ENCODE results near the gene IL4R. TPM values are rescaled to one million over a fixed set of nuclear protein-coding genes. Genes with fewer than 3 reads are reported as not detected.
A peak's percentile ranks its signal among the peaks of the same experiment; 100 is the strongest.

The IL4R gene
- total and polyA plus RNA-seq, 4 donors: 15.5 to 61.9 (median 29.9) TPM

DNA sequence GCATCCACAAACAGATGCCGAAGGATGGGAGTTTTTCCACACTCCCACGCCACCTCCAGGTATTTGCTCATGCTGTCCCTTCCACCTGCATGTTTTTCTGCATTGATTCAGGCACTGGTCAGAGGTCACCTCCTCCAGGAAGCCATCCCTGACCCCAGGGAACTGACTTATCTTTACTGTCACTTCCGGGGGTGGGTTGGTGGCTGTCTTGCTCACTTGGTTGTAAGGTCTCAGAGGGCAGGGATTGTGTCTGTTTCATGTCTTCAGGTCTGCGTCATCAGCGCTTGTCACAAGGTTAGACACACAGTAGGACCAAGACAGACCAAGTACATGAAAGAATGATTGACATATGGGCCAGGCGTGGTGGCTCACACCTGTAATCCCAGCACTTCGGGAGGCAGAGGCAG lies 1.9 kb upstream of the IL4R start:
- 72% methylated on average over 7 of the region's 7 CpGs for WGBS
- Histone ChIP-seq H3K9ac (ENCODE audit: low read depth in 1 of 2, low read length in 2 of 2) (no peak overlapping the region), H3K27ac (ENCODE audit: low read depth in 1 of 2, low read length in 2 of 2) (no peak overlapping the region), H3K4me3 (ENCODE audit: low read depth in 1 of 3, low read length in 3 of 3) (no peak overlapping the region), H3K9me3 (ENCODE audit: control insufficient read depth in 4 of 4, low read length in 3 of 4) (no peaks in the 10 kb centered on the region), H3K36me3 (ENCODE audit: control insufficient read depth in 4 of 4, insufficient read depth in 3 of 4, low read depth in 1 of 4, low read length in 3 of 4) (no peaks in the 10 kb centered on the region), H3K4me1 (ENCODE audit: control insufficient read depth in 4 of 4, insufficient read depth in 4 of 4, low read length in 3 of 4) (peaks cover 9 to 30% (median 25%) of the 10 kb centered on the region in 4 donors), H3K27me3 (ENCODE audit: control insufficient read depth in 4 of 4, insufficient read depth in 4 of 4, low read length in 3 of 4) (no peaks in the 10 kb centered on the region)
- no peak for DNase-seq (ENCODE audit: low spot score)
- TF ChIP-seq NR2F2 (IDR thresholded peaks at IDR 0.05) (peak; percentile 19), FOXA1 (IDR thresholded peaks at IDR 0.05) (no peak), HNF4G (IDR thresholded peaks at IDR 0.05) (no peak), JUND (IDR thresholded peaks at IDR 0.05) (no peak), RXRA (IDR thresholded peaks at IDR 0.05) (no peak)
- TF ChIP-seq, protein P1, sequence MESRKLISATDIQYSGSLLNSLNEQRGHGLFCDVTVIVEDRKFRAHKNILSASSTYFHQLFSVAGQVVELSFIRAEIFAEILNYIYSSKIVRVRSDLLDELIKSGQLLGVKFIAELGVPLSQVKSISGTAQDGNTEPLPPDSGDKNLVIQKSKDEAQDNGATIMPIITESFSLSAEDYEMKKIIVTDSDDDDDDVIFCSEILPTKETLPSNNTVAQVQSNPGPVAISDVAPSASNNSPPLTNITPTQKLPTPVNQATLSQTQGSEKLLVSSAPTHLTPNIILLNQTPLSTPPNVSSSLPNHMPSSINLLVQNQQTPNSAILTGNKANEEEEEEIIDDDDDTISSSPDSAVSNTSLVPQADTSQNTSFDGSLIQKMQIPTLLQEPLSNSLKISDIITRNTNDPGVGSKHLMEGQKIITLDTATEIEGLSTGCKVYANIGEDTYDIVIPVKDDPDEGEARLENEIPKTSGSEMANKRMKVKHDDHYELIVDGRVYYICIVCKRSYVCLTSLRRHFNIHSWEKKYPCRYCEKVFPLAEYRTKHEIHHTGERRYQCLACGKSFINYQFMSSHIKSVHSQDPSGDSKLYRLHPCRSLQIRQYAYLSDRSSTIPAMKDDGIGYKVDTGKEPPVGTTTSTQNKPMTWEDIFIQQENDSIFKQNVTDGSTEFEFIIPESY (IDR thresholded peaks at IDR 0.05): no peak
- TF ChIP-seq, protein P2, sequence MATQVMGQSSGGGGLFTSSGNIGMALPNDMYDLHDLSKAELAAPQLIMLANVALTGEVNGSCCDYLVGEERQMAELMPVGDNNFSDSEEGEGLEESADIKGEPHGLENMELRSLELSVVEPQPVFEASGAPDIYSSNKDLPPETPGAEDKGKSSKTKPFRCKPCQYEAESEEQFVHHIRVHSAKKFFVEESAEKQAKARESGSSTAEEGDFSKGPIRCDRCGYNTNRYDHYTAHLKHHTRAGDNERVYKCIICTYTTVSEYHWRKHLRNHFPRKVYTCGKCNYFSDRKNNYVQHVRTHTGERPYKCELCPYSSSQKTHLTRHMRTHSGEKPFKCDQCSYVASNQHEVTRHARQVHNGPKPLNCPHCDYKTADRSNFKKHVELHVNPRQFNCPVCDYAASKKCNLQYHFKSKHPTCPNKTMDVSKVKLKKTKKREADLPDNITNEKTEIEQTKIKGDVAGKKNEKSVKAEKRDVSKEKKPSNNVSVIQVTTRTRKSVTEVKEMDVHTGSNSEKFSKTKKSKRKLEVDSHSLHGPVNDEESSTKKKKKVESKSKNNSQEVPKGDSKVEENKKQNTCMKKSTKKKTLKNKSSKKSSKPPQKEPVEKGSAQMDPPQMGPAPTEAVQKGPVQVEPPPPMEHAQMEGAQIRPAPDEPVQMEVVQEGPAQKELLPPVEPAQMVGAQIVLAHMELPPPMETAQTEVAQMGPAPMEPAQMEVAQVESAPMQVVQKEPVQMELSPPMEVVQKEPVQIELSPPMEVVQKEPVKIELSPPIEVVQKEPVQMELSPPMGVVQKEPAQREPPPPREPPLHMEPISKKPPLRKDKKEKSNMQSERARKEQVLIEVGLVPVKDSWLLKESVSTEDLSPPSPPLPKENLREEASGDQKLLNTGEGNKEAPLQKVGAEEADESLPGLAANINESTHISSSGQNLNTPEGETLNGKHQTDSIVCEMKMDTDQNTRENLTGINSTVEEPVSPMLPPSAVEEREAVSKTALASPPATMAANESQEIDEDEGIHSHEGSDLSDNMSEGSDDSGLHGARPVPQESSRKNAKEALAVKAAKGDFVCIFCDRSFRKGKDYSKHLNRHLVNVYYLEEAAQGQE (IDR thresholded peaks at IDR 0.05): no peak

DNA sequence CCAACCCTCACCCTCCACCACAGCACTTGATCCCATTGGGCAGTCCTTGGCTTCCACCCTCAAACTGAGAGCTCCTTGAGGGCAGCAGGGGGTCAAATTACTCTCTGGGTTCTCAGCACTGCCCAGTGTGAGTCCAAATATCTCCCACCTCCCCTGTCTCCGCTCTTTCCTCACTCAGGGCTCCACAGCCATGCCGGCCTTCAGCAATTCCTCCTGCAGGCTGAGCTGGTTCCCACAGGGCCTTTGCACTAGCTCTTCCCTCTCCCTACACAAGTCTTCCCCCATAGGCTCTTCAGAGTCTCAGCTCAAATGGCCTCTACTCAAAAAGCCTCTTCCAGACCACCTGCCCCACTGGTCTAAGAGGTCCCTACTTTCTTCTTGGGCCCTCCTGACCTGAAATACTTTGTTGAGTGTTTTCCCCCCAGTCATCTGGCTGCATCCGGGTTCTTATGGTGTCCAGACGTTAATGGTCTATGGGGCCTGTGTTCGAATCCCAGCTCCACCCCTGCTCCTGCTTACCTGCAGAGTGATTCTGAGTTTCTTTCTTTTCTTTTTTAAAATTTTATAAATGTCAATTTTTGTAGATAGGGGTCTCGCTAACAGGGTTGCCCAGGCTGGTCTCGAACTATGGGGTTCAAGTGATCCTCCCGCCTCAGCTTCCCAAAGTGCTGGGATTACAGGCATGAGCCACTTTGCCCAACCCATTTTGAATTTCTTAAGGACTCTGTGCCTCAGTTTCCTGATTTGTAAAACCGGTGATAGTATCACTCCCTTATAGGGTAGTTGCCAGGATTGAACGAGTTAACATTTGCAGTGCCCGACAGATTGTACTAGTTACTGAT lies 973 bp upstream of the IL4R start:
- TF ChIP-seq, protein P3, sequence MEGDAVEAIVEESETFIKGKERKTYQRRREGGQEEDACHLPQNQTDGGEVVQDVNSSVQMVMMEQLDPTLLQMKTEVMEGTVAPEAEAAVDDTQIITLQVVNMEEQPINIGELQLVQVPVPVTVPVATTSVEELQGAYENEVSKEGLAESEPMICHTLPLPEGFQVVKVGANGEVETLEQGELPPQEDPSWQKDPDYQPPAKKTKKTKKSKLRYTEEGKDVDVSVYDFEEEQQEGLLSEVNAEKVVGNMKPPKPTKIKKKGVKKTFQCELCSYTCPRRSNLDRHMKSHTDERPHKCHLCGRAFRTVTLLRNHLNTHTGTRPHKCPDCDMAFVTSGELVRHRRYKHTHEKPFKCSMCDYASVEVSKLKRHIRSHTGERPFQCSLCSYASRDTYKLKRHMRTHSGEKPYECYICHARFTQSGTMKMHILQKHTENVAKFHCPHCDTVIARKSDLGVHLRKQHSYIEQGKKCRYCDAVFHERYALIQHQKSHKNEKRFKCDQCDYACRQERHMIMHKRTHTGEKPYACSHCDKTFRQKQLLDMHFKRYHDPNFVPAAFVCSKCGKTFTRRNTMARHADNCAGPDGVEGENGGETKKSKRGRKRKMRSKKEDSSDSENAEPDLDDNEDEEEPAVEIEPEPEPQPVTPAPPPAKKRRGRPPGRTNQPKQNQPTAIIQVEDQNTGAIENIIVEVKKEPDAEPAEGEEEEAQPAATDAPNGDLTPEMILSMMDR (IDR thresholded peaks at IDR 0.05; ENCODE audit: low read depth, low read length, missing input control): no peak
- TF ChIP-seq, protein P1 (IDR thresholded peaks at IDR 0.05): no peak
- no peak for TF ChIP-seq FOXA1 (IDR thresholded peaks at IDR 0.05)
- no peak for TF ChIP-seq JUND (IDR thresholded peaks at IDR 0.05)
- no peak for TF ChIP-seq HNF4G (IDR thresholded peaks at IDR 0.05)
- no peak for TF ChIP-seq HNF4A (conservative IDR thresholded peaks at IDR 0.05)
- no peak for TF ChIP-seq EGR1 (IDR thresholded peaks at IDR 0.05; ENCODE audit: low read depth in 2 of 2)
- no peak for TF ChIP-seq YY1 (IDR thresholded peaks at IDR 0.05)
- no peak for TF ChIP-seq NR2F2 (IDR thresholded peaks at IDR 0.05)
- TF ChIP-seq RXRA (IDR thresholded peaks at IDR 0.05): no peak
- no peak for TF ChIP-seq GABPA (IDR thresholded peaks at IDR 0.05 in 1 of 2, conservative IDR thresholded peaks at IDR 0.05 in 1 of 2)
- no peak for TF ChIP-seq FOXA2 (IDR thresholded peaks at IDR 0.05)
- TF ChIP-seq SP1 (IDR thresholded peaks at IDR 0.05): no peak
- TF ChIP-seq TAF1 (conservative IDR thresholded peaks at IDR 0.05): no peak
- no peaks in the 10 kb centered on the region for H3K27me3 ChIP-seq (ENCODE audit: control insufficient read depth in 4 of 4, insufficient read depth in 4 of 4, low read length in 3 of 4)
- peak overlapping the region; percentile 30 to 89 for H3K9ac ChIP-seq (ENCODE audit: low read depth in 1 of 2, low read length in 2 of 2)
- H3K4me1 ChIP-seq (ENCODE audit: control insufficient read depth in 4 of 4, insufficient read depth in 4 of 4, low read length in 3 of 4): peaks cover 11 to 39% (median 34%) of the 10 kb centered on the region in 4 donors
- WGBS: 66% methylated on average over 11 of the region's 11 CpGs
- peaks cover 0 to 6% (median 0%) of the 10 kb centered on the region in 4 donors for H3K36me3 ChIP-seq (ENCODE audit: control insufficient read depth in 4 of 4, insufficient read depth in 3 of 4, low read depth in 1 of 4, low read length in 3 of 4)
- no peak for DNase-seq (ENCODE audit: low spot score)
- peak overlapping the region; percentile 71 to 90 (median 88) for H3K4me3 ChIP-seq (ENCODE audit: low read depth in 1 of 3, low read length in 3 of 3)
- no peaks in the 10 kb centered on the region for H3K9me3 ChIP-seq (ENCODE audit: control insufficient read depth in 4 of 4, low read length in 3 of 4)
- H3K27ac ChIP-seq (ENCODE audit: low read depth in 1 of 2, low read length in 2 of 2): peak overlapping the region; percentile 97 to 99
